Neural progenitor cell (in vitro differentiated cells): ENCODE measurements around the gene ZSWIM5. TPM values are rescaled to one million over a fixed set of nuclear protein-coding genes. Genes with fewer than 3 reads are reported as not detected.
"Not testable (repeated sequence)": the region's sequence is repeated elsewhere in the genome, so short reads cannot be mapped to it uniquely, and the experiment has no call there.

Experiments
- DNase-seq: peaks from one replicate; pipeline ENCODE4 v3.0.0-alpha.2; 2016; ENCODE audit warnings: low spot score
- H2AFZ ChIP-seq: fragments of 200-600 bp; sonication (generic); replicated peaks from 2 replicates; pipeline ENCODE4 v1.6.1; 2016; ENCODE audit warnings: antibody characterized with exemption
- H3F3A ChIP-seq: fragments of 200-600 bp; sonication (generic); 2 replicates; pipeline ENCODE4 v1.6.1; 2016; ENCODE audit warnings: antibody characterized with exemption, low read depth
- H3K27ac ChIP-seq: fragments of 200-600 bp; sonication (generic); 2 replicates; pipeline ENCODE4 v1.5.1; 2016; ENCODE audit warnings: mild to moderate bottlenecking
- H3K27me3 ChIP-seq: fragments of 200-600 bp; sonication (generic); 2 replicates; pipeline ENCODE4 v1.6.1; 2016; ENCODE audit warnings: mild to moderate bottlenecking, moderate library complexity
- H3K36me3 ChIP-seq: fragments of 200-600 bp; sonication (generic); 2 replicates; pipeline ENCODE4 v1.5.1; 2016
- H3K4me1 ChIP-seq: fragments of 200-600 bp; sonication (generic); 2 replicates; pipeline ENCODE4 v1.6.1; 2016; ENCODE audit warnings: mixed run types
- H3K4me2 ChIP-seq: fragments of 200-600 bp; sonication (generic); 2 replicates; pipeline ENCODE4 v1.6.1; 2016
- H3K4me3 ChIP-seq: fragments of 200-600 bp; sonication (generic); 2 replicates; pipeline ENCODE4 v1.5.1; 2016
- H3K79me2 ChIP-seq: fragments of 200-600 bp; sonication (generic); 2 replicates; pipeline ENCODE4 v1.6.1; 2016; ENCODE audit warnings: low read depth
- H3K9ac ChIP-seq: fragments of 200-600 bp; sonication (generic); 2 replicates; pipeline ENCODE4 v1.6.1; 2016
- H3K9me3 ChIP-seq: fragments of 200-600 bp; sonication (generic); 2 replicates; pipeline ENCODE4 v1.5.1; 2016; ENCODE audit warnings: low read depth
- H4K20me1 ChIP-seq: fragments of 200-600 bp; sonication (generic); 2 replicates; pipeline ENCODE4 v1.6.1; 2016; ENCODE audit warnings: low read depth
- H3K27ac Mint-ChIP-seq: 3 replicates; pipeline ENCODE4 v1.8.0; 2021; ENCODE audit warnings: mixed read lengths
- H3K27me3 Mint-ChIP-seq: 2 replicates; pipeline ENCODE4 v1.8.0; 2022; ENCODE audit warnings: low read depth, mild to moderate bottlenecking, inconsistent platforms, moderate library complexity, mixed read lengths; ENCODE audit not compliant: insufficient read depth
- H3K36me3 Mint-ChIP-seq: 3 replicates; pipeline ENCODE4 v1.8.0; 2021; ENCODE audit warnings: mixed read lengths
- H3K4me1 Mint-ChIP-seq: 3 replicates; pipeline ENCODE4 v1.8.0; 2021; ENCODE audit warnings: mixed read lengths
- H3K4me3 Mint-ChIP-seq: 3 replicates; pipeline ENCODE4 v1.8.0; 2021; ENCODE audit warnings: mild to moderate bottlenecking, moderate library complexity, mixed read lengths
- H3K9me3 Mint-ChIP-seq: 3 replicates; pipeline ENCODE4 v1.8.0; 2020; ENCODE audit warnings: mixed read lengths
- EZH2 ChIP-seq: fragments of 200-600 bp; sonication (generic); IDR thresholded peaks from 2 replicates; pipeline ENCODE4 v1.6.1; 2017; ENCODE audit warnings: antibody characterized with exemption, mild to moderate bottlenecking, moderate library complexity
- EZH2phosphoT487 ChIP-seq: fragments of 200-600 bp; sonication (generic); IDR thresholded peaks from 2 replicates; pipeline ENCODE4 v1.6.1; 2017; ENCODE audit warnings: antibody characterized with exemption
- total RNA-seq: library from RNA; depleted of rRNA; stranded (reverse); fragments of >200 nt; gene quantifications from 2 replicates; pipeline ENCODE4 v1.2.3, GENCODE V29; 2015; ENCODE audit warnings: low replicate concordance
- TF ChIP-seq, protein P1 (sequence below): fragments of 200-600 bp; sonication (generic); IDR thresholded peaks from 2 replicates; pipeline ENCODE4 v1.5.1; 2017; ENCODE audit warnings: antibody characterized with exemption, mild to moderate bottlenecking

The ZSWIM5 gene
- total RNA-seq, 1 donor from 2014 or later, result 5.8 TPM

DNA sequence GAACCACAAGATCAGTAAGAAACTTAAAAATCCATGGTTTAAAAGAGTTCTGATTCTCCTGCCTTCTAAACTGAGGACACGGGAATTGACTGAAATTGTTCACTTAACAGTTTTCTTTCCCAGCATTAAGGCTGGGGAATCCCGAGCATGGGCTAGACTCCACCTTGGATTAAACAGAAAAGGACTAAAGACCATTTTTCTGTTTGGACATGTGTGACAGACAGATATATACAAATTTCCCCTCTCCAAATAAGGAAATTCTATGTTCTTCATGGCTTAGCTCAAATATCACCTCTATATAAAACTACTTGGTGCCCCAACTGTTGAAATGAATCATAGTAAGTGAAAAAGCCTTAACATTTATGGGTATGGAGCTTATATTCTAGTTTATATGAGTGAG, 109.3 kb downstream of the ZSWIM5 start:
- Histone ChIP-seq H3K4me1 (no peaks in the 10 kb centered on the region), H3K4me3 (no peak overlapping the region), H3K9me3 (no peaks in the 10 kb centered on the region), H3K27ac (no peak overlapping the region), H3K4me2 (no peak overlapping the region), H3F3A (no peaks in the 10 kb centered on the region), H3K9ac (no peak overlapping the region), H3K27me3 (no peaks in the 10 kb centered on the region), H4K20me1 (no peaks in the 10 kb centered on the region), H3K79me2 (no peaks in the 10 kb centered on the region), H3K36me3 (no peaks in the 10 kb centered on the region), H2AFZ (no peak overlapping the region)
- Mint-ChIP-seq H3K4me1 (no peaks in the 10 kb centered on the region), H3K36me3 (no peaks in the 10 kb centered on the region), H3K27ac (no peak overlapping the region), H3K4me3 (no peak overlapping the region), H3K27me3 (no peaks in the 10 kb centered on the region), H3K9me3 (peaks cover 5% of the 10 kb centered on the region)
- no peak for DNase-seq
- TF ChIP-seq EZH2phosphoT487 (no peak), EZH2 (no peak)
- TF ChIP-seq, protein P1, sequence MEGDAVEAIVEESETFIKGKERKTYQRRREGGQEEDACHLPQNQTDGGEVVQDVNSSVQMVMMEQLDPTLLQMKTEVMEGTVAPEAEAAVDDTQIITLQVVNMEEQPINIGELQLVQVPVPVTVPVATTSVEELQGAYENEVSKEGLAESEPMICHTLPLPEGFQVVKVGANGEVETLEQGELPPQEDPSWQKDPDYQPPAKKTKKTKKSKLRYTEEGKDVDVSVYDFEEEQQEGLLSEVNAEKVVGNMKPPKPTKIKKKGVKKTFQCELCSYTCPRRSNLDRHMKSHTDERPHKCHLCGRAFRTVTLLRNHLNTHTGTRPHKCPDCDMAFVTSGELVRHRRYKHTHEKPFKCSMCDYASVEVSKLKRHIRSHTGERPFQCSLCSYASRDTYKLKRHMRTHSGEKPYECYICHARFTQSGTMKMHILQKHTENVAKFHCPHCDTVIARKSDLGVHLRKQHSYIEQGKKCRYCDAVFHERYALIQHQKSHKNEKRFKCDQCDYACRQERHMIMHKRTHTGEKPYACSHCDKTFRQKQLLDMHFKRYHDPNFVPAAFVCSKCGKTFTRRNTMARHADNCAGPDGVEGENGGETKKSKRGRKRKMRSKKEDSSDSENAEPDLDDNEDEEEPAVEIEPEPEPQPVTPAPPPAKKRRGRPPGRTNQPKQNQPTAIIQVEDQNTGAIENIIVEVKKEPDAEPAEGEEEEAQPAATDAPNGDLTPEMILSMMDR, result no peak

DNA sequence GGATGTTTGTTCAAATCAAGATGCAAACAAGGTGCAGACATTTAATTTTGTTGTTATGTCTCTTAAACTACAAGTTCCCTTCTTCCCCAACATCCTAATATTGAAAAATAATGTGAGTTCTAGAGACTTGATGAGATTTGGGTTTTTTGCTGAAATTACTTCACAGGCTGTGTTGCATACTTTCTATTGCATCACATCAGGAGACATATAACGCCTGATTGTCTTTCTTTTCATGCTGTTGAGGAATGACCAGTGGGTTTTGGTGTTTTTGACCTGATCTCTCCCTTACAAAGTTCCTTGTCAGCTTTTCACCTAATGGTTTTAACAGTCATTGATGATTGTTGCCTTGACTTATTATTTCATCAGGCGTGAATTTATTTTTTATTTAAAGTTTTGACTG, 111.0 kb downstream of the ZSWIM5 start:
- no peak for DNase-seq
- Histone ChIP-seq H3K4me1 (no peaks in the 10 kb centered on the region), H3K4me3 (no peak overlapping the region), H3K36me3 (no peaks in the 10 kb centered on the region), H3K27ac (no peak overlapping the region), H3K9me3 (no peaks in the 10 kb centered on the region), H2AFZ (no peak overlapping the region), H3K27me3 (no peaks in the 10 kb centered on the region), H3F3A (no peaks in the 10 kb centered on the region), H4K20me1 (no peaks in the 10 kb centered on the region), H3K9ac (no peak overlapping the region), H3K4me2 (no peak overlapping the region), H3K79me2 (no peaks in the 10 kb centered on the region)
- H3K36me3 Mint-ChIP-seq, result no peaks in the 10 kb centered on the region
- no peaks in the 10 kb centered on the region for H3K27me3 Mint-ChIP-seq
- no peak overlapping the region for H3K4me3 Mint-ChIP-seq
- no peak overlapping the region for H3K27ac Mint-ChIP-seq
- H3K9me3 Mint-ChIP-seq, result peaks cover 5% of the 10 kb centered on the region
- H3K4me1 Mint-ChIP-seq, result no peaks in the 10 kb centered on the region
- TF ChIP-seq, protein P1, result no peak
- TF ChIP-seq EZH2, result no peak
- TF ChIP-seq EZH2phosphoT487, result no peak

DNA sequence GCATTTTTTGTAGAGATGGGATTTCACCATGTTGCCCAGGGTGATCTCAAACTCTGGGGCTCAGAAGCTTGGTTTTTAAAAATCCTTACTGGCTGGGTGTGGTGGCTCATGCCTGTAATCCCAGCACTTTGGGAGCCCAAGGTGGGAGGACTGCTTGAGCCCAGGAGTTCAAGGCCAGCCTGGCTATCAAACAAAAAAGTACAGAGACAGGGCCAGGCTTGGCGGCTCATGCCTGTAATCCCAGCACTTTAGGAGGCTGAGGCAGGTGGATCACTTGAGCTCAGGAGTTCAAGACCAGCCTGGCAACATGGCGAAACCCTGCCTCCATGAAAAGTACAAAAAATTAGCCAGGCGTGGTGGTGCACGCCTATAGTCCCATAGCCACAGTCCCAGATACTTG, 112.0 kb downstream of the ZSWIM5 start:
- H3K4me1 Mint-ChIP-seq, H3K27me3 Mint-ChIP-seq, H3K27me3 ChIP-seq, H3K9me3 Mint-ChIP-seq, H3K27ac ChIP-seq, H3K79me2 ChIP-seq, H3K36me3 Mint-ChIP-seq, DNase-seq, H3K9me3 ChIP-seq, H3K4me1 ChIP-seq, H3K27ac Mint-ChIP-seq, H3K4me3 ChIP-seq, H4K20me1 ChIP-seq, H3F3A ChIP-seq, H3K4me3 Mint-ChIP-seq, H2AFZ ChIP-seq, H3K36me3 ChIP-seq, H3K4me2 ChIP-seq, H3K9ac ChIP-seq: not testable (repeated sequence)

DNA sequence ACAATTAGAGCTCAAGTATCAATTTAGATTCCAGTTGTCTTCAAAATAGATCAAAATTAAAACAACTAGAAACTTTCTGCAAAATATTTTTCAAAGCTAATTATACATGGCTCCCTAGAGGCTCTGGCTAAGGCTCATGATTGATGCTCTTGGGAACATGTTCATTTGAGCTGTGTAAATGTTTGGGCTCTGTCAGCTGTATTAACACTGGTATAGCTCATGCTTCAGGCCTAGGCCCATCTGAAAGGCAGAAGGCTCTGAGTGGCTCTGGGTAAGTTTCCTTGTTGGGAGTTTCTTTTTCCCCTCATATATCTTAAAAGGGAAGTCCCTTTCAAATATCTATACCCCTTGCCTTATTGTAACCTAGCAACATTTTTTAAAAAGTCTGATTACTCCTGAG, 113.1 kb downstream of the ZSWIM5 start:
- no peaks in the 10 kb centered on the region for H3K9me3 Mint-ChIP-seq
- no peak for TF ChIP-seq EZH2
- no peak for TF ChIP-seq EZH2phosphoT487
- TF ChIP-seq, protein P1, result no peak
- no peaks in the 10 kb centered on the region for H3F3A ChIP-seq

More for the DNA sequence above, 113.1 kb downstream of the ZSWIM5 start:
- Histone ChIP-seq H3K9me3 (no peaks in the 10 kb centered on the region), H4K20me1 (no peaks in the 10 kb centered on the region), H3K79me2 (no peaks in the 10 kb centered on the region), H2AFZ (no peak overlapping the region), H3K27me3 (no peaks in the 10 kb centered on the region), H3K27ac (no peak overlapping the region), H3K4me1 (no peaks in the 10 kb centered on the region), H3K4me2 (no peak overlapping the region), H3K9ac (no peak overlapping the region), H3K36me3 (no peaks in the 10 kb centered on the region), H3K4me3 (no peak overlapping the region)
- Mint-ChIP-seq H3K27ac (no peak overlapping the region), H3K27me3 (no peaks in the 10 kb centered on the region), H3K4me1 (no peaks in the 10 kb centered on the region), H3K36me3 (no peaks in the 10 kb centered on the region), H3K4me3 (no peak overlapping the region)
- no peak for DNase-seq
